IPS-NIHi7 (cell line): ENCODE results near the gene INTU.
A peak's percentile ranks its signal among the peaks of the same experiment; 100 is the strongest.
"Not testable (repeated sequence)": the region's sequence is repeated elsewhere in the genome, so short reads cannot be mapped to it uniquely, and the experiment has no call there.

Source experiments
- DNase-seq: peaks from one replicate; pipeline ENCODE4 v3.0.0; 2012; ENCODE audit warnings: mixed read lengths; ENCODE audit errors: extremely low spot score

INTU gene

DNA sequence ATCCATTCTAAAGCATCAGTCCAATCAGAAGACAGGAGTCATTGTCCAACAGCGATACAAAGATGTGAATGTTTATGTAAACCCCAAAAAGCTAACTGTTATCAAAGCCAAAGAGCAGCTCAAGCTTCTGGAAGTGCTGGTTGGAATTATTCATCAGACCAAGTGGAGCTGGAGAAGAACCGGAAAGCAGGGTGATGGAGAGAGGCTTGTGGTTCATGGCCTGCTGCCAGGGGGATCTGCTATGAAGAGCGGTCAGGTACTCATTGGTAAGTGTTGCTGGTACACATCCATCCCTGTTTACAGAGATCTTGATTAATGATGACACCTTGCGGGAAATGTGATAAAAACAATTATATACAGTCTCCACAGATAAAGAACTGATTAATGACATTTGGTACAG lies 11.0 kb downstream of the INTU start:
- DNase-seq: no peak

GRCh38 chr4:127648061-127648460 lies 15.3 kb downstream of the INTU start:
- DNase-seq: no peak

GRCh38 chr4:127655590-127655989 lies 22.8 kb downstream of the INTU start:
- not testable (repeated sequence) for DNase-seq

DNA sequence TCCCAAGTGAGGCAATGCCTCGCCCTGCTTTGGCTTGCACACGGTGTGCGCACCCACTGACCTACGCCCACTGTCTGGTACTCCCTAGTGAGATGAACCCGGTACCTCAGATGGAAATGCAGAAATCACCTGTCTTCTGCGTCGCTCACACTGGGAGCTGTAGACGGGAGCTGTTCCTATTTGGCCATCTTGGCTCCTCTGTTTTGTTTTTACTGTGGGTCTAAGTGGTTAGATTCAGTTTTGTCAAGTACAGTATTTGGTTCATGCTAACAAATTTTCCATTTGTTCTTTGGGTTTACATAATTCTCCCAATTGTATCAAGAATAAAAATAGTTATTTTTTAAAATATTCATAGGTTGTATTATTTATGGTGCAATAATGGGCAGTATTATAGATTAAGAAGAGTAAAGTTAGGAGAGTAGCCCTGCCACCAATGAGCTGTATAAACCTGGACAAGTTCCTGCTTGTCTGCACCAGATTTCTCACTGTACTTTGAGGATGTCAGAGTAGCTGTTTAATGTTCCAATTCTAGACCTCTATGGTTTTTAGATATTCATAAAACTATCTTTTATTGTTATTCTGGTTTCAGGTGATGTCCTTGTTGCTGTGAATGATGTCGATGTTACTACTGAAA lies 23.4 kb downstream of the INTU start:
- DNase-seq: no peak

DNA sequence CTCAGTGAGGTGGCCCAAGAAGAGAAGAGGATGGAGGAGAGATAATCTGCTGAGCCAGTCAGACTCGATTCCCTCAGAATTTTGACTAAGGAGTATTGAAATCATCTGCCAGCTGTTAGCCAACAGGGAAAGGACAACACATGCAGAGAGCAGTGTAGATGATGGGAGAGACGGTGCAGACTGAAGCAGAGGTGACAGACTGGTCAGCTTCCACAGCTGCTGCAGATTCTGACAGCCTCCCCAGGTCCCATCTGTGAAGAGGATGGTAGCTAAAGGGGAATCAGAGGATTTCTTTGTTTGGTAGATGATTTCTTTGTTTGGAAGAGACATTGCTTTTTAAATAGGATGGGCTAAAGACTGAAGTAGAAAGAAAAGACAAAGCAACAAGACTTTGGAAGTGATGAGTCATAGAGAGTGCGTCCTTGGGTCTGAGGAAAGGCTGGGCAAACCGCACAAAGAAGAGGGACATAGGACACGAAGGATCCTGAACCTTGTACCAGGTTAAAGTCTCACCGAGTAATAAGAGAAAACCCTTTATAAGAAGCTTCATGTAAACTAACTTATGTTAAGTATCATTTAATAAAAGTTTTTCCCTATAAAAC lies 27.6 kb downstream of the INTU start:
- no peak for DNase-seq

GRCh38 chr4:127667116-127667515 lies 34.4 kb downstream of the INTU start:
- DNase-seq: no peak

DNA sequence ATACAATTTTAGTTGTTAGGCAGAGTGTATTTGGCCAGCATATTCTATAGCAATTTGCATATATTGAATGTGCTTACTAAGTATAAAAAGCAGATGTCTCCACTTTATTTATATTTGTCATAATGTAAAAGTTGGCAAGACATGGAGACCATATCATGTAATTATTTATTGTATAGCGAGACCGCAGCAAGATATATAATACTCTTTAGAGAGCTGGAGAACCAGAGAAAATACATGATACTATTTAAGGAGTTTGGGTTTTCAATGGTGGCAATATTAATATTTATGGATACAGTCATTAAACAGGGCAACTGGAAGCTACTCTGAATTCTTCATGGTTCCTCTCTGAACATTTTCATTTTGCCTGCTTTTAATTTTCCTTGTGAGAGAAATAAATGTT lies 35.0 kb downstream of the INTU start:
- no peak for DNase-seq

DNA sequence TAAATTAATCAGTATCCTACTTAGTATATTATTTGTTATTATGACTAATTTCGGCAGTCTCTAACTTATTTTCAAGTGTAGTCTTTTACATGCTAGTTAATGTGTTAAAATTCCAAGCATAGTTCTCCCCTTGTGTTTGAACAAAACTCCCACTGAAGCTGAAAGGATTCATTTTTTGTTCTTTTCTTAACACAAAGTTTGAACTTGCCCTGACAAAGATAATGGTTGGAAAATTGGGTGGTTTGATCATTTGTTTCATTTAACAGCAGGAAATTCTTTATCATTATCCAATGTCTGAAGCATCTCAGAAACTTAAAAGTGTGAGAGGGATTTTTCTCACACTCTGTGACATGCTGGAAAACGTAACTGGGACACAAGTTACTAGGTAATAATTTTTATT lies 36.0 kb downstream of the INTU start:
- DNase-seq: no peak

- no peak for DNase-seq
Observed at GRCh38 chr4:127669691-127670090, 36.9 kb downstream of the INTU start.

GRCh38 chr4:127672111-127672510 lies 39.4 kb downstream of the INTU start:
- no peak for DNase-seq

- DNase-seq: no peak
Observed at GRCh38 chr4:127685292-127685691, 52.5 kb downstream of the INTU start.

DNA sequence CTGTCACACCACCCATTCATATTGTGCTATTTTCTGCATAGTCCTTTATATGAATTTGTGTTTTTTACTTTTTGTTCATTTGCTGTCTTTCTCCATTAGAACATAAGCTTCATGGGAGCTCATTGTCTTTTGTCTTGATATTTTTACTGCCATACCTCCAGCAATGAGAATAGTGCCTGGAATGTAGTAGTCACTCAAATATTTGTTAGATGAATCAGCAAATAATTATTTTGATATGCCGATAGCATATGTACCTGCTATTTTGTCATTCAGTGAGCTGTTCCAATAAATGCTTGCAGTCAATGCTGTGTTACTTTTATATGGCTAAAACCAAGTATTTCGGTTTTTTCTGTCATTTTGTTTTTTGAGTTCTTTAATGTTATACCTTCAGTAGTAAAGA lies 53.9 kb downstream of the INTU start:
- no peak for DNase-seq

GRCh38 chr4:127687580-127687979 lies 54.8 kb downstream of the INTU start:
- DNase-seq: no peak

- DNase-seq: no peak
Observed at GRCh38 chr4:127698789-127699200, 66.0 kb downstream of the INTU start.

GRCh38 chr4:127708985-127709384 lies 76.2 kb downstream of the INTU start:
- no peak for DNase-seq

DNA sequence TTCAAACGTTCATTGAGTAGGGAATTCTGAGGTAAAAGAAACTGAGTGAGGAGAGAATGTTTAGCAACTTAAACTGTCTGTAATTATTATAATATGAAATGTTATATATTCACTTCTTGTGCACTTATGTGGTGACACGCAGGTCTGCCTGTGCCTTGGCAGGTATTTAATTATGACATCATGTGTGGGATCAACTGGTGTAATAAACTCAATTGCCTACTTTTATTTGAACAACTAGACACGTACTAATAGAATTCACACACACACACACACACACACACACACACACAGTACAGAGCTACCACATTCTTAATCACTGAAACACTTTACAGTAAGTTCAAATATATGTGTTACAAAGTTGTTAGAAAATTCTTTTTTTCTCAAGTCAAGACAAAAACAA lies 76.7 kb downstream of the INTU start:
- DNase-seq: no peak

GRCh38 chr4:127730142-127730913 lies 97.6 kb downstream of the INTU start, which contains the start of gene SLC25A31:
SLC25A31 (plus strand) TSS chr4:127730400; CDS start chr4:127730546, 146 bp downstream.
- DNase-seq: no peak

DNA sequence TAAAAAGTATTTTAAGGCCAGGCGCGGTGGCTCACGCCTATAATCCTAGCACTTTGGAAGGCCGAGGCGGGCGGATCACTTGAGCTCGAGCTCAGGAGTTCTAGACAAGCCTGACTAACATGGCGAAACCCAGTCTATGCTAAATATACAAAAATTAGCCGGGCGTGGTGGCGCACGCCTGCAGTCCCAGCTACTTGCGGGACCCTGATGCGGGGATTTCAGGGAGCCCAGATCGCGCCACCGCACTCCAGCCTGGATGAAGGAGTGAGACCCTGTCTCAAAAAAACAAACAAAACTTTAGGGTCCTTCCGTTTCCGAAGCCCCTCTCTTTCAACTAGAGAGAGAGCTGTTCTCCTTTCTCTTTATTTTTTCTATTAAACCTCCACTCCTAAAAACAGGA lies 98.6 kb downstream of the INTU start:
- no peak for DNase-seq

DNA sequence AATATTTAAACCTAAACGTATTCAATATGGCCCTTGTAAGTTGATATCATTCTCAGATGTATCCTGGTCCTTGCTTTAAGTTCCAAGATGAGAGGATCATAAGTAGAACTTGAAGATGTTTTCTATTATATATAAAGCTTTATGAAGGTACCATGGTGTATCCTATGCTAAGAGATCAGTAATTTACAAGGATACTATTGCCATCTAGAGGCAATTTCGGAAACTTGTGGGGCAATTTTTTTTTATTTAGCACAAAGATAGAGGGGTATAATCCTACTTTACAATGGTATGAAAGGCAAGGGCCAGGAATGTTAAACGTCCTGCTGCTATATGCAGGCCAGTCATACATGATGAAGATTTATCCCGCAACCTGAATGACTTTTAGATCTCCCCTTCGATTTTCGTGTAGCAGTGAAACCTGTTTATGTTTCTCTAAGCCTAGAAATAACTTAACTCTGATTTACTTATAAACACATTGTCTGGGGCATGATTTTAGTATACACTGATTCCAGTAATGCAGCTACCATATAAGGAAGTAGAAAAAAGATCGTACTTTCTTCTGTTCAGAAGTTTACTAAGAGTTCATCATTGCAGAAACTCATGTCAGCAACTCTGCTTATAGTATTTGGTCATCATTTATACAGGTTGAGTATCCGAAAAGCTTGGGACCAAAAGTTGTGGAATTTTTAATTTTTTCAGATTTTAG lies 100.0 kb downstream of the INTU start:
- DNase-seq: peak; percentile 42

DNA sequence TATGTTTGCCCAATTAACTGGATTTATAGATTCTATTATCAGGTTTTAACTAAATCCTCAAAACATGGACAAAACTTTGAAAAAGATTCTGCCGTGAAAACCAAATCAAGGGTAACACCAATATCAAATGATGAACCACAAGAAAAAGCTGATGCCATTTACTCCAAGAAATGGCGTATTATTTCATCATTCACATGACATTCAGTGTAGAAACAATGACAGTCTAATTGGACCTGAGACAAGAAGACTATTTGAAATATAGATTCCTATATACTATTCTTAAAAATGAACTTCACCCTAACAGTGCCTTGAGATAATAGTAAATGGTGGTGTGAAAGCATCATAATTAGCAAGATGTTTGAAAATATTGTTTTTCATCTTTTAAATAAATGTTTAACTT lies 102.2 kb downstream of the INTU start:
- DNase-seq: no peak

DNA sequence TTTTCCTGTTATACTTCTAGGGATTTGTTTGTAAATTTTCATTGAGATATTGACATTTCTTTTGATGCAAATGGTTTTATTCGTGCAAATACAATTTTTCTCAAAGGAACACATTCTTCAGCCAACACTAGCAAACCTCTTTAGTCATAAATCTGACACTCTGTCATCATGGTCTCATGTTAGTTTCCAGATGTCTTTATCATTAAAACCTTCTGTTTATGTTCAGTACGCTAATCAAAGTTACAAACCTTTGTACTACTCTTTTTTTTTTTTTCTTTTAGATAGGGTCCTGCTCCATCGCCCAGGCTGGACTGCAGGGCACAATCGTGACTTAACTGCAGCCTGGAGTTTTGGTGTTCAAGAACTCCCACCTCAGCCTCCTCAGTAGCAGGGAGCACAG lies 104.5 kb downstream of the INTU start:
- no peak for DNase-seq

DNA sequence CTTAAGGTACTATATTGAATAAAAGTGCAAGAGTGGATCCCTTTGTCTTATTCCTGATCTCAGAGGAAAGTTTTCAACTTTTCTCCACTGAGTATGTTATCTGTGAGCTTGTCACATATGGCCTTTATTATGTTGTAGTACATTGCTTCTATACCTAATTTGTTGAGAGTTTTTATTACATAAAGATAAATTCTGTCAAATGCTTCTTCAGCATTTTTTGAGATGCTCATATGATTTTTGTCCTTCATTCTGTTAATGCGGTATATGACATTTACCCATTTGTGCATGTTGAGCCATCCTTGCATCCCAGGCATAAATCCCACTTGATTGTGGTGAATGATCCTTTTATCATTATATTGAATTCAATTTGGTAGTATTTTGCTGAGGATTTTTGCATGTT lies 108.5 kb downstream of the INTU start:
- no peak for DNase-seq
